Activated naive CD8-positive, alpha-beta T cell treated with anti-CD3 and anti-CD28 coated beads for 36 hours (primary cell): Measurements from ENCODE around the gene DGKH. TPM values are rescaled to one million over a fixed set of nuclear protein-coding genes. Genes with fewer than 3 reads are reported as not detected.

Experiments
- DNase-seq: peaks from one replicate; pipeline ENCODE4 v3.0.0; 2021
- H3K27ac Mint-ChIP-seq: one replicate; pipeline ENCODE4 v1.8.0; 2022; ENCODE audit warnings: mild to moderate bottlenecking, moderate library complexity, mixed read lengths
- H3K27me3 Mint-ChIP-seq: one replicate; pipeline ENCODE4 v1.8.0; 2022; ENCODE audit warnings: mild to moderate bottlenecking, mixed read lengths
- H3K36me3 Mint-ChIP-seq: one replicate; pipeline ENCODE4 v1.8.0; 2021; ENCODE audit warnings: mild to moderate bottlenecking, mixed read lengths
- H3K4me1 Mint-ChIP-seq: one replicate; pipeline ENCODE4 v1.8.0; 2021; ENCODE audit warnings: mixed read lengths
- H3K4me3 Mint-ChIP-seq: one replicate; pipeline ENCODE4 v1.8.0; 2022; ENCODE audit warnings: mild to moderate bottlenecking, moderate library complexity, mixed read lengths
- H3K9me3 Mint-ChIP-seq: one replicate; pipeline ENCODE4 v1.8.0; 2022; ENCODE audit warnings: mixed read lengths
- total RNA-seq, 2 experiments: library from RNA; stranded (reverse); gene quantifications; one replicate each; pipeline ENCODE4 v1.2.3, GENCODE V29; 2021

DGKH gene
- total RNA-seq, 2 experiments from 2014 or later: 11.7 to 12.2 TPM

DNA sequence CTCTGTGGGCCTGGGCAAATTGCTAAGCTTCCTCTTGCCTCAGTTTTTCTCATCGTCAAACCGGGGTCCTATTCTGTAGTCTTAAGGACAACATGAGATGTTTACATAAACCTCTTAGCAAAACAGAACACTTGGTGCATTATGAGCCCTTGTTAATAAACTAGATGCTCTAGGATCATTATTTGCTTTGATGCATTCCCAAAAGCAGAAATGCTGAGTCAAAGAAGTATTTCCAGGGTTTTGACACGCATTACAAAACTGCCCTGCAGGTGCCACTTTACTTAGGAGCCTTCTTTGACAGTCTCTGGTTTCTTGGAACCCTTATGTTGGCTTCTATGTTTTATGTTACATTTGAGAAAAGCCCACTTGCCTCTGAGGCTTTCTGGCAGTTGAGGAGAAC is 235.6 kb downstream of the DGKH start:
- Mint-ChIP-seq H3K9me3 (no peaks in the 10 kb centered on the region), H3K27me3 (no peaks in the 10 kb centered on the region), H3K36me3 (peaks cover 35% of the 10 kb centered on the region), H3K27ac (no peak overlapping the region), H3K4me3 (no peak overlapping the region), H3K4me1 (peaks cover 29% of the 10 kb centered on the region)
- DNase-seq: no peak

Other genes starting within 250 kb of the DGKH start
- 10 to 100 TPM; 22.6 to 23.1 TPM for gene VWA8, start 87.5 kb upstream of the DGKH start, total RNA-seq
- gene AKAP11, start 223.5 kb downstream of the DGKH start, total RNA-seq: 10 to 100 TPM; 37.7 to 38.0 TPM